Suppressor macrophage (primary cell): ENCODE results near the gene COPE.

ENCODE experiments used
- DNase-seq, 4 experiments: peaks; one replicate each; pipeline ENCODE4 v3.0.0-alpha.2; 2020 to 2022

Gene COPE

DNA sequence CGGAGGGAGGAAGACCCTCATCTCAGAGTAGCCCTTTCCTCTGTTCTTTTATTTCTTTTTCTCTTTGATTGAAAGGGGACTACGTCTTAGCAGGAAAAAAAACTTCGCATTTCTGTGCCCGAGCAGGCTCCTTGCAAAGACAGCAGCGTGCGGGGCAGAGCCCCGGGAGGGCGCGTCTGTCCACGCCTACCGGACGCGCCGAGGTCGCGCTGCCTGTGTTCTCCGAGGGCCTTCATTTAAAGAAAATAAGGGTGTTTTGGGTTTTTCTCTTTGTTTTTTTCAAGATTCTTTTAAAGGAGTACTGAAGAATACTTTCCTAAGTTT, 52.4 kb downstream of the COPE start:
- DNase-seq = no peak

DNA sequence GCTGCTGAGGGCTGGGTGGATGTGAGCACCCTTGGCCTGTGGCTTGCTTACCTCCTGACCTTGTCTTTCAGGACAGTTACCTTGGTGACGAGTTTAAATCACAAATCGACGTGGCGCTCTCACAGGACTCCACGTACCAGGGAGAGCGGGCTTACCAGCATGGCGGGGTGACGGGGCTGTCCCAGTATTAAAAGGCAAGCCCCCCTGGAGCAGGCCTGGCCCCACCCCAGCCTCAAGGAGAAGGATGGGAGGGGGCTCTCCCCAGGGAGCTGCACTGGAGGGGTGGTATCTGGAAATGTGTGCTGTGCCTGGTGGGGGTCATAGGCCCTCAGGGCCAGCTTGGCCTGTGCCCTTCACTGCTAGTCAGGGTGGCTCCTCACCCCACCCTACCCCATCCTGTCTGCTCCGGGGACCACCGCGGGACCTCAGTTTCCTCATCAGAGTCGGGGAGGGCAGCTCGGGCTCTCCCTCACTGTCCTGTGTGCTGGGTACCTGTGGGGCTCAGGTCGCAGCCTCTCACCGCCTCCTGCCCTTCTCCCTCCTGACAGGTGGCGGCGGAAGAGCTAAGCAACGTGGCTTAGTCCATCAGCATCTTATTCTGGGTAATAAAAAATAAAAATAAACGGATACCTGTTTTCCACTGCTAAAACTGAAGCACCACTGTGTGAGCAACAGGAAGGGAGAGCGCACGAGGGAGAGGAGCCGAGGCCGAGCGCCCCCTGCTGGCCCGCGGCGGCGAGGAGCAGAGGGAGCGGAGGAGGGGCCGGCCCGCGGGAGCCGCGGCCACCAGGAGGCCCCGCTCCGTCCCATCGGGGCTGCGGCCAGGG, 53.0 kb downstream of the COPE start:
- DNase-seq = peak; percentile 71 to 90 (median 84)

DNA sequence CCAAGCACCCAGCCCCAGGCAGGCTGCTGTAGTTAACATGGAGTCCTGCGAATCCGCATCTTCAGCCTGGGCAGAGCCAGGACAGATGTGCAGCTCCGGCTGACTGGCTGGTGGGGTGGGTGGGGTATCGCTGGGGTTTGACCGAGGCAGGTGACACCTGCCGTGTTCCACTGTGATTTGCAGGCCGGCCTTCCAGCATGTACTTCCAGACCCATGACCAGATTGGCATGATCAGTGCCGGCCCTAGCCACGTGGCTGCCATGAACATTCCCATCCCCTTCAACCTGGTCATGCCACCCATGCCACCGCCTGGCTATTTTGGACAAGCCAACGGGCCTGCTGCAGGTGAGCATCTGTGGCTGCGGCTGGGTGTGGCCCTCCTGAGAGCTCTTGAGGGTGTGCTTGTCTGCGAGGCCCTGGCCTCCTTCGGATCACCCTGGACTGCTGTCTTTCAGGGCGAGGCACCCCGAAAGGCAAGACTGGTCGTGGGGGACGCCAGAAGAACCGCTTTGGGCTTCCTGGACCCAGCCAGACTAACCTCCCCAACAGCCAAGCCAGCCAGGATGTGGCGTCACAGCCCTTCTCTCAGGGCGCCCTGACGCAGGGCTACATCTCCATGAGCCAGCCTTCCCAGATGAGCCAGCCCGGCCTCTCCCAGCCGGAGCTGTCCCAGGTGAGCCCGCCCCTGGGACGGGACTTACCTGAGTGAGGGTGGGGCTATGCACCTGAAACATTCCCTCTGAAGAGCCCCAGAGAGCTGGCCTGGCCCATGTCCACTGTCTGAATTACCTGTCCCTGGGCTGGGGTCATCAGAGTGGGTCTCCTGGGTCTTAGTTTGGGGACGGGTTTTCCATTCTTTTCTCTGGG, 53.8 kb downstream of the COPE start:
- DNase-seq = no peak

DNA sequence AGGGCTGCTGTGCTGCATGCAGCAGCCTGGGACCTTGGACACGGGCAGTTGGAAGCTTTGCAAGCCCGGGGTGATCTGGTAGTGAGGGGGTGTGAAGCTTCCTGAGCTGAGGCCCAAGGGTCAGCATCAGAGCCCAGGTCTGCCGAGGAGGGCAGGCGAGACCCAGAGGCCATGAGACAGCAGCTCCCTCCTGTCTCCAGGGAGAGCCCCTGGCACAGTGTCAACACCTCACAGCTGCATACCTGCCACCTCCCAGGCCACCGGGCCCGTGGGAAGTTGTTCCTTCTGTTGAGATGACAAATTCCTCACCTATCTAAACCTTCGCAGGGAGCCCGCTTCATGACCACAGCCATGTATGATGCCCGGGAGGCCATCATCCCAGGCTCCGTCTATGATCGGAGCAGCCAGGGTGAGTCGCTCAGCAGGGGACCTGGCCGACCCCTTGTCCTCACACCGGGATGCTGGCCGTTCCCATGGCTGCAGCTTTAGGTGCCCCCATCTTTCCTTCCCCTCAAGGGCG, 55.3 kb downstream of the COPE start:
- no peak for DNase-seq

DNA sequence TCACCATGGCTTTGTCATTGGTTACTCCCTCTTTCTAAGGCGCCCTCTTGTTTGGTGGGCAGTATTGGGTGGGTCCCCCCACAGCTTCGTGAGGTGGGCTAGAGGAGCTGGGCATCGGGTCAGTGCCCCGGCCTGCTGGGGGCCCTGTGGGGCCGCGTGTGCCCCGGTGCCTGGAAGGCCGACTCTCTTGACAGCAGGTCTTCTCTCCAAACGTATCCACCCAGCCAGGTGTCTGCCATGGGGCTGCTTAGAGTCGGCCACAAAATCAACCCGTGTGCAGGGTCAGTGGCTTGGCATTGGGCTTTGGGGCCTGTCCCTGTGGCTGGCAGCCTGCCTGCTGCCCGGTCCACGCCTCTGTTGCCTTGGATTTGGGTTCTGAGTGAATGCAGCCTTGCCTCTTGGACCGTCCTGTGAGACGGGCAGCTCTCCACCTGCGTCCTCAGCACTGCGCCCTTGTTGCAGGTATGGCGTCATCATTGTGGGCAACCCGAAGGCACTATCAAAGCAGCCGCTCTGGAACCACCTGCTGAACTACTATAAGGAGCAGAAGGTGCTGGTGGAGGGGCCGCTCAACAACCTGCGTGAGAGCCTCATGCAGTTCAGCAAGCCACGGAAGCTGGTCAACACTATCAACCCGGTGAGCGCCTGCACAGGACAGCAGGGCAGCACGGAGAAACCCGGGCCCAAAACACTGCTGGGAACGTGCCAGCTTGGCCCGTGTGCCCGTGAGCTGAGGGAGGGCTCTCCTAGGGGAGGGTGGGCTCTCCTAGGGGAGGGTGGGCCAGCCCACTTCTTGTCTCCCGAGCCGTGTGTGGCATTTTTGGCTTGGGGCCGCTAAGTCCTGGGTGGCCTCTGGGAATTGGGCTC, 56.0 kb downstream of the COPE start:
- DNase-seq = no peak

DNA sequence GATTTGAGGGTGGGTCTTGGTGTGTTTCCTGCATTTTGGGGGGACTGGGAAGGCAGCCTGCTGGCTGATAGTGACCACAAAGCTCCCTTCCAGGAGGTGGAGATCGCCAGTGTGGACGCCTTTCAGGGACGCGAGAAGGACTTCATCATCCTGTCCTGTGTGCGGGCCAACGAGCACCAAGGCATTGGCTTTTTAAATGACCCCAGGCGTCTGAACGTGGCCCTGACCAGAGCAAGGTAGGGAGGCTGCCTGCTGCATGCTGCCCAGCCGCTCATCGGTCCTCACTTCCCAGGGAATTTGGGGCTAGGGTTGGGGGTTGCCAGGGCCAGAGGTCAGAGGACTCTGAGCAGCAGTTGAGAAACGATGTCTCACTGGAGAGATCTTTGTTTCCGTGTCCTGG, 57.3 kb downstream of the COPE start:
- no peak for DNase-seq

DNA sequence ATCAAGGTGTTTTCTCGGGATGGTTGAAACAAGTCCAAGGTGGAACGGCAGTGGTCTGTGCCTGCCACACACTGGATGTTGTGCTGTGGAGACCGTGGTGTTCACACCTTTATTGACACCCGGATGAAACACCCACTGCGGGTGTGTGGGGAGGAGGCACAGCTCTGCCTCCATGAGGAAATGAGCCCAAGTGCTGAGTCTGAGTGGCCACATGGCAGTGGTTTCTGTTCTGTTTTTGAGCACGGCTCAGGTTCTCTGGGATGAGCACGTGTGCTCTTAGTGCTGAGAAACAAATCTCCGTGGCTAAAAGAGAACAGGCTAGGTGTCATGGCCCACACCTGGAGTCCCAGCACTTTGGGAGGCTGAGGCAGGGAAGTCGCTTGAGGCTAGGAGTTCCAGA, 58.0 kb downstream of the COPE start:
- peak; percentile 11 to 54 (median 36) for DNase-seq

DNA sequence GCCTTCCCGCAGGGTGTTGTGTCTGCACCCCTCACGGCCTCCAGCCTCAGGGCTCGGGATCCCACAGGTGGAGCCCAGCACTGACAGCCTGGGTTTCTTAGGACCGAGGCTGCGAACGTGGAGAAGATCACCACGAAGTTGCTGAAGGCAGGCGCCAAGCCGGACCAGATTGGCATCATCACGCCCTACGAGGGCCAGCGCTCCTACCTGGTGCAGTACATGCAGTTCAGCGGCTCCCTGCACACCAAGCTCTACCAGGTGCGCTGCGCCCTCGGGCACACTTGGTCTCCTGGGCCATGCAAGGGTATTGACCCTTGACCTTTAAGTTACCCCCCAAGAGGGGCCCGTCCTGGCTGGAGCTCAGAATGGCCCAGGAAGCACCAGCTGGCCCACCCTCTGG, 58.5 kb downstream of the COPE start:
- DNase-seq = no peak

DNA sequence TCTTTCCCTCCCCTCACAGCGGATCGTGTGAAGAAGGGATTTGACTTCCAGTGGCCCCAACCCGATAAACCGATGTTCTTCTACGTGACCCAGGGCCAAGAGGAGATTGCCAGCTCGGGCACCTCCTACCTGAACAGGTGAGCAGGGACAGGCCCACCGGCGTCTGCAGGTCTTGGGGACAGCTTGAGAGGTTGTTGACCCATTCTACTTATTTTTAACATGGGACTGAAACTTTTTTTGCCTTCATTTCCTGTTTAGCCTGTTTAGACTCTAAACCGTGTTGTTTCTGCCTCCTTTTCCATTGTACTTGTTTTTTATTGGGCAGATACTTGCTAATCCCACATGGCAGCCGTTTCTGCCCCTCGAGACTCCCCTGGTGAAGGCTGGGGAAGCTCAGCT, 58.9 kb downstream of the COPE start:
- DNase-seq = no peak

DNA sequence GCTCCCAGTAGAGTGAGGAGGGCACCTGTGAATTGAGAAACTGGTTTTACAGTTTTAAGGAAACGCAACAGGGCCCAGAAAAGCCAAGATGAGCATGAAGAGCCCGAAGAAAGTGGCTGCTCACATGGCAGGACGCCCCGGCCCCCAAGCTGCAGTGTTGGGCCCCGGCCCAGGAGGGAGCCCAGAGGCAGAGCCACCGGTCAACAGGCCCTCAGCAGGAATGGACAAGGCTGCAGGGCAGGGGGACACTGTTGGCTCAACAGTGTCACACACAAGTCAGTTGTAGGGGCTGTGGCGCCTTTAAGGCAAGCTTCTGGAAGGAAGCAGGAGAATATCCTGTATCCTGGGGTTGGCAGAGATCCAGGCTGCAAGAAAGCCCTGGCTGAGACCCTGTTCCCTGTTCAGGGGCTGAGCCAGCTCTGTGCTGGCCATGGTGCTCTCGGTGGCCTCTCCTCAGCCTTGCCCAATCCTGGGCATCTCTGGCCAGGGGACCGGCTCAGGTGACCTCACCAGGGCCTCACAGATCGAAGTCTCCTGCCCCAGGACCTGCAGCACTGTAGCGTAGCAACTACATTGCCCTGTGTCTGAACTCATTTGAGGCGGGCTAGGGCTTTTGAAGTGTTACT, 59.4 kb downstream of the COPE start:
- no peak for DNase-seq

DNA sequence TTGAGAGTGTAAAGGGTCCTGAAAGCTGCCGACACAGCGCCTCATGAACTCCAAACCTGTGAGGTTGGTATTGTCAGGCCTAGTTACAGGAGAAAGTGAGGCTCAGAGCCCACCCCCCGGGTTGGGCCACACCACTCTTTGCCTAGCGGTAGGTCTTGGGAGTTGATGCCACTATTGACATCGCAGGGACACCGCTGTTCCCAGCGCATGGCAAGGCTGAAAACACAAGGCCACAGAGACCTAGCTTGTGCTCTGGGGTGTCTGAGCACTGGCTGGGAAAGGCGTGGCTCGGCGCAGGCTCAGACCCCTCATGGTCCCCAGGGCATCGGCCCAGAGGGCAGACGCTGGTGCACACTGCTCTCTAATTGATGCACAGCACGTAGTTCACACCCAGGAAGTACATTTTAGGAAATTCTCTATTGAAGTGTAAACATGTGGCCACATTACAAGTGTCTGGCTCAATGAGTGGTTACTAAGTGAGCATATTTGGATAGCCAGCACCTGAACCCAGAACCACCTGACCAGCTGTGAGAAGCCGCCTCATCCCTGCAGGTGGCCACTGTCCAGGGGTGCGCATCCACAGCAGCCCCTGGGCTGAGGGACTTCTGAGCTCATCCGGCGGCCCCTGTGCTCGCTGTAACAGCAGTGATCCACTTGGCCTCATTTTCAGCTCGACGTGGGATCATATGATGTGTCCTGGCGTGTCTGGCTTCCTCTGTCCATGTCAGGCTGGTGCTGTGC, 60.1 kb downstream of the COPE start:
- DNase-seq = no peak

DNA sequence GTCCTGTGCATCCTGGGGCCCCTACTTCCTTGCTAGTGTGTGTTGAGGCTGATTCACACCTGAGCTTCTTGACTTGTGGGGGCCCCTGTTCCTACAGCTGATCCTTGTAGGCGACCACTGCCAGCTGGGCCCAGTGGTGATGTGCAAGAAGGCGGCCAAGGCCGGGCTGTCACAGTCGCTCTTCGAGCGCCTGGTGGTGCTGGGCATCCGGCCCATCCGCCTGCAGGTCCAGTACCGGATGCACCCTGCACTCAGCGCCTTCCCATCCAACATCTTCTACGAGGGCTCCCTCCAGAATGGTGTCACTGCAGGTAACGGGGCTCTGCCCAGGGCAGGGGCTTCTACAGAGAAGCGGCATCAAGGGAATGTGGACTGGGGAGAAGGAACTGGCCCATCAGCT, 62.0 kb downstream of the COPE start:
- DNase-seq = no peak

DNA sequence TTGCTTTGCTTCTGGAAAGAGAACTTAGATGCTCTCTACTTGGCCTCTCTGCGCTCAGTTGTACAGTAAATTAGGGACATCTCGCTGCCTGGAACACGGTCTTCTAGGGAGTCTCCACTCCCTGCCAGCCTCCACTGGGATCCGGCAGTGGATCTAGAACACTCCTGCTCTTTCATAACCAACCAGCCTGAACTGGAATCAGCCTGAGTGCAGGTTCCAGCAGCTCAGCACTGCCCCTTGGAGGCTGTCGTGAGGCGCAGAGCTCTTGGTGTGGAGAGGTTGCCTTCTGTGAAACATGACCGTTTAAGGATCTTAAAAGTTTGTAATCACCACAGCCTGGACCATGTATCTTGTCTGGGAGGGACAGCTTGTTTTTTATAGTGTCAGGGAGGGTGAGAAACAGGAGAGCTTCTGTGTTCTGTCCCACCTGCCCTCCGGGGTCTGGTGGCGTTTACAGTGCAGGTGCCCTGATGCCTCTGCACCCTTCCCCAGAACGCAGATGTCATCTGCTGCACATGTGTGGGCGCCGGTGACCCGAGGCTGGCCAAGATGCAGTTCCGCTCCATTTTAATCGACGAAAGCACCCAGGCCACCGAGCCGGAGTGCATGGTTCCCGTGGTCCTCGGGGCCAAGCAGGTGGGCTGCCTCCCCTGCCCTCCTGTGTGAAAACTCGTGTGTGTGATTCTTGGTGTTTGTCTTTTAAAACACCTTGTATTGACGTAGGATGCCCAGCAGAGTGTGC, 62.6 kb downstream of the COPE start:
- DNase-seq = peak in 1 of 4 experiments; percentile 29

DNA sequence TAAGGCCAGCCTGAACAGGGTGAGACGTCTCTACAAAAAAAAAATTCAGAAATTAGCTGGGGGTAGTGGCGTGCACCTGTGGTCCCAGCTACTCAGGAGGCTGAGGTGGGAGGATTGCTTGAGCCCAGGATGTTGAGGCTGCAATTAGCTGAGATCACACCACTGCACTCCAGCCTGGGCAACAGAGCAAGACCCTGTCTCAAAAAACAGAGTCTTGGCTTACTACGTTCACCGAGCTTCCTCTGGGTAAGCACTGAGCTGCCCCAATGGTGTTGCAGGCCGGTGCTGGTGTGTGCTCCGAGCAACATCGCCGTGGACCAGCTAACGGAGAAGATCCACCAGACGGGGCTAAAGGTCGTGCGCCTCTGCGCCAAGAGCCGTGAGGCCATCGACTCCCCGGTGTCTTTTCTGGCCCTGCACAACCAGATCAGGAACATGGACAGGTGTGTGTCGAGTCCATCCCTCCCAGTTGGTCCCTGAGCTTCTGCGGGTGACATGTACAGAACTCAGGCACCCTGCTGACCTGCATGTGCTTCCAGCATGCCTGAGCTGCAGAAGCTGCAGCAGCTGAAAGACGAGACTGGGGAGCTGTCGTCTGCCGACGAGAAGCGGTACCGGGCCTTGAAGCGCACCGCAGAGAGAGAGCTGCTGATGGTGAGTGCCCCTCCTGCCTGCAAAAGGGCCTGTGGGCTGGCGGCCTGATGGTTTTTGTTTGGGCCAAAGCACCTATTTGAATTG, 63.4 kb downstream of the COPE start:
- DNase-seq = no peak

DNA sequence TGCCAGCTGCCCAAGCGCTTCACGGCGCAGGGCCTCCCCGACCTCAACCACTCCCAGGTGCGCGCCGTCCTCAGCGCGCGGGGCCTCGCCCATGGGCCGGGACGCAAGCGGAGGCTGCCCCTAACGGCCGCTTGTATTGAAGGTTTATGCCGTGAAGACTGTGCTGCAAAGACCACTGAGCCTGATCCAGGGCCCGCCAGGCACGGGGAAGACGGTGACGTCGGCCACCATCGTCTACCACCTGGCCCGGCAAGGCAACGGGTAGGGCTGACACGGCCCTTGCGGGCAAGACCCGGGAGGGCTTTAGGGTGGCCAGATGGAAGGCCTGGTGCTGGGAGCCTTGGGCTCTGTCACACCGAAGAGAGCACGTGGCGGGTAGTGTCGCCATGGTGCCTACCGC, 64.2 kb downstream of the COPE start:
- no peak for DNase-seq

DNA sequence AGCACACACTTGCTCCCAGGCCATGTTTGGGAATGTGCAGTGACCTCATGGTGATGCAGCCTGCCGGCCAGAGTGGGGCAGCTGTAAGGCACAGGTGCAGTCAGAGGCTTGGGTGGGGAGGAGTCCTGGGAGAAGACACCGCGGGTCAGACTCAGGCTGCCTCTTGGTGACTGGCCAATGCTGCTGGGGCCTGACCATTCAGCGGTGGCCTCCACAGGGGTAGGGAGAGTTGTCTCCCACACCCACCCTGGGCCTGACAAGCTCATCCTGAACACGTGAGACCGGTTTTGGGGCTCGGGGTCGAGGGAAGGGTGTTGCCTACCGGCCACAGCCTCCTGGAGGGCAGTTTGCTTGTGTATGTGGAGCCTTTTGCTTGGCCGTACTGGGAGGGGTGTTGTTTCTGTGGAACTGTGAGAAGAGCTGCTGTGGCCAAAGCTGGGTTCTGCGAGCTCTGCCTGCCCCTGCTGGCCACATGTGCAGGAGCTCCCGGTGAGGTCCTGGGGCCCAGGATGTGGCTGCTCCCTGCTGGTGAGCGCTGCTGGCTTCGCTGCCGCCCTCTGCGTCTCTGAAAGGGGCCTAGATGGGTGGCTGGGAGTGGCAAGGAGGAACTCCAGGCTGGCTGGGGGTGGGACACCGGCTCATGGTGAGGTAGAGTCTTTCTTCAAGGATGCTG, 65.3 kb downstream of the COPE start:
- DNase-seq = no peak

DNA sequence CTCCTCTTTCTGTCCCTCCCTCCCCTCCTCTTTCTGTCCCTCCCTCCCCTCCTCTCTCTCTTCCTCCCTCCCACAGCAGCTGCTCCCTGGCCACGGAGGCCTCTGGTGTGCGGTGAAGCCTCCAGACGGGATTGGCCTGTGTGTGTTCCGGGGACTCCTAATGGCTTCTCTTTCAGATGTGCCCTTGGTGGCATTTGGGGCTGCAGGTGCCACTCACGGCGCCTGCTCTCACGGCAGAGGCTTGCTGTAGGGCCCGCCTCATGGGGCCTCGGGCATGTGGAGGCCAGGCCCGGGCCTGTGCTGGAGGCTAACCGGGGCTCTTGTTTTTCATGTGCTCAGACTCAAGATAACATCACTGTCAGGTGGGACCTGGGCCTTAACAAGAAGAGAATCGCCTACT, 66.5 kb downstream of the COPE start:
- no peak for DNase-seq

DNA sequence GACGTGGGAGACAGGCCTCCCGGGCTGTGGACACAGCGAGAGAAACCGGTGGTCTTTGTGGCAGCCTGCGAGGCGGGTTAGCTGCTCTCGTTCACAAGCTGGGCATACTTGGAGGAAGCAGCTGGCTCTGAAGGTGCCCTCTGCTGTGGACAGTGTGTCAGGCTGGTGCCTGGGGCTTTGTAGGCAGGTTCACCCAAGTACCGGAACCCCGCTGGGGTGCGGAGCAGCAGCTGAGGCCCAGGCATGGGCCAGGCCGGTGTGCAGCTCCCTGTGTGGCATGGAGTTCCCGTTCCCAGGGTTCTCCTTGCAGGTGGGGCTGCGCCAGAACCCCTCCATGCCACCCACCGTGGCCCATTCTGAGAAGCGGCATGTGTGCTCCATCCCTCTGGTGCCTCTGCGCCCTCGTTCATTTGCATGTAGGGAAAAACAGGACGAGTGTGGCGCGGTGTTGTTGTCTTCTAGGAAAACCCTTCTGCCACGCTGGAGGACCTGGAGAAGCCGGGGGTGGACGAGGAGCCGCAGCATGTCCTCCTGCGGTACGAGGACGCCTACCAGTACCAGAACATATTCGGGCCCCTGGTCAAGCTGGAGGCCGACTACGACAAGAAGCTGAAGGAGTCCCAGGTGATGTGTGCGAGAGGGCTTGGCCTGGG, 67.4 kb downstream of the COPE start:
- no peak for DNase-seq
